GM12891 (cell line): Measurements from ENCODE around the gene TSPAN9.

ENCODE experiments used
- PAX5 ChIP-seq: IDR thresholded peaks from 2 replicates; pipeline ENCODE4 v1.6.1; 2011; ENCODE audit warnings: low read length, moderate library complexity, mild to moderate bottlenecking; ENCODE audit not compliant: insufficient read depth, severe bottlenecking
- POLR2A ChIP-seq: IDR thresholded peaks from 2 replicates; pipeline ENCODE4 v1.6.1; 2011; ENCODE audit warnings: low read depth, low read length, control low read depth
- POLR2AphosphoS5 ChIP-seq: IDR thresholded peaks from 2 replicates; pipeline ENCODE4 v1.6.1; 2011; ENCODE audit warnings: low read depth, low read length, control low read depth
- POU2F2 ChIP-seq: IDR thresholded peaks from 2 replicates; pipeline ENCODE4 v1.6.1; 2011; ENCODE audit warnings: low read depth, mild to moderate bottlenecking, control low read depth, low read length, moderate library complexity
- SPI1 ChIP-seq: IDR thresholded peaks from 2 replicates; pipeline ENCODE4 v1.6.1; 2011; ENCODE audit warnings: low read depth, low read length, control low read depth
- TAF1 ChIP-seq: IDR thresholded peaks from 2 replicates; pipeline ENCODE4 v1.6.1; 2011; ENCODE audit warnings: low read depth, low read length, control low read depth

DNA sequence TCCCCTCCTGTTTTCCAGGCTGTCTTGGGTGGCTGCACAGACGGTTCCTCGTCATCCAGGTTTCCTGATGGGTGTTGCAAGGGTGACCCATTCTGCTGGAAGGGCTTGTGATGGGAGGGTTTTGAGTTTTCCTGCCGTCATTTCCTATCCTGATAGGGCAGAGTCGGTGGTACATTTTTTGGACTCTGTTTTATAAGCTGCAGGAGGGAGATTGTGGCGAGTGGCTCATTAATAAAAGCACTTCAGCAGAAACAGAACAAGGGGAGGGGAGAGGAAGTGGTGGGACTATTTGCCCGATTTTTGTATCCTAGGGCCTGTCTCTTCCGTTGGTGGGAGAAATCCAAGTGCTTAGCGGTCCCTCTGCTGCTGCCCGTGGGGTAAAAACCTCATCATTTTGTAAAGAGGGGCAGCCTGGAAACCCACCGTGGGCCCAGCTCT is 40.0 kb downstream of the TSPAN9 start:
- TF ChIP-seq POLR2AphosphoS5 (no peak), PAX5 (no peak), POLR2A (no peak), TAF1 (no peak), SPI1 (no peak), POU2F2 (no peak)
